Ishikawa (cell line): ENCODE measurements around the gene RASSF4.

ENCODE experiments used
- EGR1 ChIP-seq: IDR thresholded peaks from 2 replicates; pipeline ENCODE4 v1.6.1; 2012
- TEAD4 ChIP-seq: IDR thresholded peaks from 2 replicates; pipeline ENCODE4 v1.6.1; 2012
- ZBTB7A ChIP-seq: IDR thresholded peaks from 2 replicates; pipeline ENCODE4 v1.6.1; 2012; ENCODE audit warnings: low read depth

GRCh38 chr10:44967616-44968015 lies 8.0 kb downstream of the RASSF4 start:
- TF ChIP-seq EGR1: no peak
- TF ChIP-seq ZBTB7A: no peak
- TF ChIP-seq TEAD4: no peak
